ENCODE results near the gene SLC13A3. TPM values are rescaled to one million over a fixed set of nuclear protein-coding genes. Genes with fewer than 3 reads are reported as not detected.

SLC13A3 gene
- total RNA-seq, 2 experiments from 2014 or later, result not detected

DNA sequence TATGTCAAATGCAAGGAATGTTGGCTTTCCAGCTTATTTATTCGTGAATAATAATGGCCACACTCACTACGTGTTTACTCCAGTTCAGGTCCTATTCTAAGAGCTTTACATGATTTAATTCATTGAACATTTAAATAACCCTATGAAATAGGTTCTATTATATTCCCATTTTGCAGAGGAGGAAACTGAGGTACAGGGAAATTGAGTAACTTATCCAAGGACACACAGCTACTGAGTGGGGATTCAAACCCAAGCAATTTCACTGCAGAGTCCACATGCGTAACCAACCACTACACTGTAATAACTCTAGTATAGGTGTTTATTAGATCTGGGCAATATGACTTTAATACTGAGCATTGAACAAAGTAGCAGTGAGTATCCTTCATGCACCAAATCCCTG lies 12.3 kb upstream of the SLC13A3 start:
- ChIA-PET CTCF (no interaction called here), POLR2A (no interaction called here)
- Mint-ChIP-seq H3K9me3 (no peaks in the 10 kb centered on the region), H3K4me3 (no peak overlapping the region), H3K27ac (no peak overlapping the region), H3K36me3 (ENCODE audit: low read depth) (no peaks in the 10 kb centered on the region), H3K4me1 (ENCODE audit: low read depth) (no peaks in the 10 kb centered on the region), H3K27me3 (no peaks in the 10 kb centered on the region)
- DNase-seq, result no peak
- intact Hi-C loops (cut with micrococcal nuclease), result no loop called here
- no peak for TF ChIP-seq CTCF (IDR thresholded peaks at IDR 0.05)
- no peak for ATAC-seq

GRCh38 chr20:46661659-46662058 lies 10.4 kb upstream of the SLC13A3 start:
- Mint-ChIP-seq H3K4me1 (ENCODE audit: low read depth) (no peaks in the 10 kb centered on the region), H3K9me3 (no peaks in the 10 kb centered on the region), H3K27me3 (no peaks in the 10 kb centered on the region), H3K36me3 (ENCODE audit: low read depth) (no peaks in the 10 kb centered on the region), H3K27ac (no peak overlapping the region), H3K4me3 (no peak overlapping the region)
- CTCF ChIA-PET, result interaction anchor here (0.6 to 1.2 kb wide), 2 partner anchors 19 to 39 kb away, joined by 3 read pairs; no protein-coding TSS in a partner anchor
- no peak for DNase-seq
- intact Hi-C loops (cut with micrococcal nuclease), result no loop called here
- POLR2A ChIA-PET, result no interaction called here
- no peak for TF ChIP-seq CTCF (IDR thresholded peaks at IDR 0.05)
- ATAC-seq, result no peak

DNA sequence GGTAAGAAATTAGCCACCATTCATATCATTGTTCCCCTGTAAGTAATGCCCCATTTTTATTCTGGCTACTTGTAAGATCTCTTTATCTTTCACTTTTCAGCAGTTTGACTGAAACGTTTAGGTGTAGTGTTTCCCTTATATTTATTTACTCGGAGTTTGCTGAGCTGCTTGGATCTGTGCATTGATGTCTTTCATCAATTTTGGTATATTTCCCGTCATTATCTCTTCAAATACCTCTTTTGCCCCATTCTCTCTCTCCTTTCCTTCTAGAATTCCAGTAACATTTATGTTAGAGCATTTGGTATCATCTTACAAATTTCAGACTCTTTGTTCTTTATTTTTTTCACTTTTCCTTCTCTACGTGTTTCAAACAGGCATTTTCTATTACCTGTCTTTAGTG lies 9.2 kb upstream of the SLC13A3 start:
- CTCF ChIA-PET, result no interaction called here
- Mint-ChIP-seq H3K27me3 (no peaks in the 10 kb centered on the region), H3K4me1 (ENCODE audit: low read depth) (no peaks in the 10 kb centered on the region)

GRCh38 chr20:46657618-46658017 lies 6.4 kb upstream of the SLC13A3 start:
- H3K27me3 Mint-ChIP-seq, result peaks cover 14% of the 10 kb centered on the region
- H3K9me3 Mint-ChIP-seq, result no peaks in the 10 kb centered on the region
- no peaks in the 10 kb centered on the region for H3K4me1 Mint-ChIP-seq (ENCODE audit: low read depth)
- H3K36me3 Mint-ChIP-seq (ENCODE audit: low read depth), result no peaks in the 10 kb centered on the region
- ChIA-PET POLR2A (no interaction called here), CTCF (no interaction called here)
- intact Hi-C loops (cut with micrococcal nuclease), result no loop called here
- TF ChIP-seq CTCF (IDR thresholded peaks at IDR 0.05), result no peak
- ATAC-seq (no peak), DNase-seq (no peak)
- H3K4me3 Mint-ChIP-seq, result no peak overlapping the region
- no peak overlapping the region for H3K27ac Mint-ChIP-seq

More for the DNA sequence above, 9.2 kb upstream of the SLC13A3 start:
- no peaks in the 10 kb centered on the region for H3K36me3 Mint-ChIP-seq (ENCODE audit: low read depth)
- no peak for DNase-seq
- intact Hi-C loops (cut with micrococcal nuclease), result no loop called here
- ATAC-seq, result no peak
- POLR2A ChIA-PET, result no interaction called here
- no peak for TF ChIP-seq CTCF (IDR thresholded peaks at IDR 0.05)
- no peak overlapping the region for H3K4me3 Mint-ChIP-seq
- no peaks in the 10 kb centered on the region for H3K9me3 Mint-ChIP-seq
- no peak overlapping the region for H3K27ac Mint-ChIP-seq

DNA sequence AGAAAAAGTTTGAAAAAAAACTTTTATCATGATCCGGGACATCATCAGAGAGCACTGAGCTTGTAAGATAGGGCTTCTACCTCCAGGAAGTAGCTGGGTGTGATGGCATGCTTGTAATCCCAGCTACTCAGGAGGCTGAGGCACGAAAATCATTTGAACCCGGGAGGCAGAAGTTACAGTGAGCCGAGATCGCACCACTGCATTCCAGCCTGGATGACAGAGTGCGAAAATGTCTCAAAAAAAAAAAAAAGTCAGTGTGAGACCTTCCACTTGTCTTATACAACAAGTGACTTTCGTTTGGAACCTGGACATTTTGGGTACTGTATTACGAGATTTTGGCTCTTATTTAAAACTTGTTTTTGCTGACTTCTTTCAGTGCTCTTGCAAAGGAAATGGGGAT lies 5.9 kb upstream of the SLC13A3 start:
- no peak for TF ChIP-seq CTCF (IDR thresholded peaks at IDR 0.05)

More for the DNA sequence above, 5.9 kb upstream of the SLC13A3 start:
- Mint-ChIP-seq H3K9me3 (no peaks in the 10 kb centered on the region), H3K27me3 (peaks cover 15% of the 10 kb centered on the region), H3K27ac (no peak overlapping the region), H3K4me3 (no peak overlapping the region), H3K36me3 (ENCODE audit: low read depth) (no peaks in the 10 kb centered on the region), H3K4me1 (ENCODE audit: low read depth) (no peaks in the 10 kb centered on the region)
- ATAC-seq, result no peak
- intact Hi-C loops (cut with micrococcal nuclease), result no loop called here
- no peak for DNase-seq
- CTCF ChIA-PET, result no interaction called here
- POLR2A ChIA-PET, result no interaction called here

Measured in activated CD8-positive, alpha-beta T cell treated with anti-CD3 and anti-CD28 coated beads for 36 hours (primary cell).